ENCODE results near the gene LRP8.
"Not testable (repeated sequence)": the region's sequence is repeated elsewhere in the genome, so short reads cannot be mapped to it uniquely, and the experiment has no call there.

LRP8 gene

GRCh38 chr1:53220171-53220961 lies 107.5 kb downstream of the LRP8 start, which contains the start of gene CZIB:
TSS of gene CZIB (minus strand) at chr1:53220634. CDS start at chr1:53220575, 59 bp downstream.
- peak; percentile 86 to 94 for DNase-seq (ENCODE audit: low read depth in 1 of 2, low spot score in 1 of 2)

GRCh38 chr1:53219711-53220110 lies 108.2 kb downstream of the LRP8 start:
- no peak for DNase-seq (ENCODE audit: low read depth in 1 of 2, low spot score in 1 of 2)

DNA sequence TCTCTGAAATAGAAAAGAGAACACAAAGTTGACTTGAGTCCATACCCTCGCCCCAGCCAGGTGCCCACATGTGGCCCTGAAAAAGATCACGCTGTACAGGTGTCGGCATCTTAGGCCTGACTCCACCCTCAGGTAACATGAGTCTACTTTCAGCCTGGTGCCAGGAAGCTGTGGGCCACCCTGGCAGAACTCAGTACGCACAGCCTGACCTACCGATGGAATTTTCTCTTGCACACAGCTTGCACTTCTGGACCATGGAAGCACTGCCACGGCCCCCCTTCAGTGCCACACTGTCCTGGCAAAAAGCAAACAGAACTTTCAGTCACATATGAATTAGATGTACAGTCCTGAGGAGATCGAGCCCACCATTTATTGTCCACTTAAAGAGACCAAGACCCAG lies 109.7 kb downstream of the LRP8 start:
- no peak for DNase-seq (ENCODE audit: low read depth in 1 of 2, low spot score in 1 of 2)

- no peak for DNase-seq (ENCODE audit: low read depth in 1 of 2, low spot score in 1 of 2)
Observed at GRCh38 chr1:53214376-53214940, 113.4 kb downstream of the LRP8 start.

- DNase-seq (ENCODE audit: low read depth in 1 of 2, low spot score in 1 of 2): no peak
Observed at GRCh38 chr1:53210954-53211353, 116.9 kb downstream of the LRP8 start.

GRCh38 chr1:53210352-53210751 lies 117.5 kb downstream of the LRP8 start:
- no peak for DNase-seq (ENCODE audit: low read depth in 1 of 2, low spot score in 1 of 2)

GRCh38 chr1:53207726-53208125 lies 120.1 kb downstream of the LRP8 start:
- DNase-seq (ENCODE audit: low read depth in 1 of 2, low spot score in 1 of 2): no peak

DNA sequence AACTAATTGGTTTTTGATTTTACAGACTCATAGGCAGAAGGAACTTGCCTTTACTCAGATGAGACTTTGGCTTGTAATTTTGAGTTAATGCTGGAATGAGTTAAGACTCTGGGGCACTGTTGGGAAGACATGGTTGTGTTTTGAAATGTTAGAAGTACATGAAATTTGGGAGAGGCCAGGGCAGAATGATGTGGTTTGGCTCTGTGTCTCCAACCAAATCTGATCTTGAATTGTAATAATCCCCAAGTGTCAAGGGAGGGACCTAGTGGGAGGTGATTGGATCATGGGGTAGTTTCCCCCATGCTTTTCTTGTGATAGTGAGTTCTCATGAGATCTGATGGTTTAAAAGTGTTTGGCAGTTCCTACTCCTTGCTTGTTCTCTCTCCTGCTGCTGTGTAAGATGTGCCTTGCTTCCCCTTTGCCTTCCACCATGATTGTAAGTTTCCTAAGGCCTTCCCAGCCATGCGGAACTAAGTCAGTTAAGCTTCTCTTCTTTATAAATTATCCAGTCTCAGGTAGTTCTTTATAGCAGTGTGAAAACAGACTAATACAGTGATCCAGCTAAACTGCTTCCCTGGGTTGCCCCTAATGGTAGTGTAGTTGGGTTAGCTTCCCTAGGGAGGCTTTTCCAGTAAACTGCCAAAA lies 121.0 kb downstream of the LRP8 start:
- no peak for DNase-seq (ENCODE audit: low read depth in 1 of 2, low spot score in 1 of 2)

DNA sequence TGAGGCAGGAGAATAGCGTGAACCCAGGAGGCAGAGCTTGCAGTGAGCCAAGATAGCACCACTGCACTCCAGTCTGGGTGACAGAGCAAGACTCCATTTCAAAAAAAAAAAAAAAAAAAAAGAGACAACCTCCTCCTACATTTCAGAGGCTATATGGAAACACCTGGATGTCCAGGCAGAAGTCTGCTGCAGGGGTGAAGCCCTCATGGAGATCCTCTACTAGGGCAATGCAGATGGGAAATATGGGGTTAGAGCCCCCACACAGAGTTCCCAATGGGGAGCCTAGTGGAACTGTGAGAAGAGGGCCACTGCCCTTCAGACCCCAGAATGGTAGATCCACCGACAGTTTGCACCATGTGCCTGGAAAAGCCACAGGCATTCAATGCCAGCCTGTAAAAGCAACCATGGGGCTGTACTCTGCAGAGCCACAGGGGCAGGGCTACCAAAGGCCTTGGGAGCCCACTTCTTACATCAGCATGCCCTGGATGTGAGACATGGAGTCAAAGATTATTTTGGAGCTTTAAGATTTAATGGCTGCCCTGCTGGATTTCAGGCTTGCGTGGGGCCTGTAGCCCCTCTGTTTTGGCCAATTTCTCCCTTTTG lies 121.7 kb downstream of the LRP8 start:
- DNase-seq (ENCODE audit: low read depth in 1 of 2, low spot score in 1 of 2): not testable (repeated sequence)

DNA sequence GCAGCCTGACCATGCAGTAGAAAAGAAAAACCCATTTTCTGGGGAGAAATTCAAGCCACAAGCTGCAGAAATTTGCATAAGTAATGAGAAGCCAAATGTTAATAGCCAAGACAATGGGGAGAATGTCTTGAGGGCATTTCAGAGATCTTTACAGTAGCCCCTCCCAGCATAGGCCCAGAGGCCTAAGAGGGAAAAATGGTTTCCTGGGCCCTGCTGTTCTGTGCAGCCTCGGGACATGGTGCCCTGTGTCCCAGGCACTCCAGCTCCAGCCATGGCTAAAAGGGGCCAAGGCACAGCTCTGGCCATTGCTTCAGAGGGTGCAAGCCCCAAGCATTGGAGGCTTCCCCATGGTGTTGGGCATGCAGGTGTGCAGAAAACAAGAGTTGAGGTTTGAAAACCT lies 122.4 kb downstream of the LRP8 start:
- not testable (repeated sequence) for DNase-seq (ENCODE audit: low read depth in 1 of 2, low spot score in 1 of 2)

DNA sequence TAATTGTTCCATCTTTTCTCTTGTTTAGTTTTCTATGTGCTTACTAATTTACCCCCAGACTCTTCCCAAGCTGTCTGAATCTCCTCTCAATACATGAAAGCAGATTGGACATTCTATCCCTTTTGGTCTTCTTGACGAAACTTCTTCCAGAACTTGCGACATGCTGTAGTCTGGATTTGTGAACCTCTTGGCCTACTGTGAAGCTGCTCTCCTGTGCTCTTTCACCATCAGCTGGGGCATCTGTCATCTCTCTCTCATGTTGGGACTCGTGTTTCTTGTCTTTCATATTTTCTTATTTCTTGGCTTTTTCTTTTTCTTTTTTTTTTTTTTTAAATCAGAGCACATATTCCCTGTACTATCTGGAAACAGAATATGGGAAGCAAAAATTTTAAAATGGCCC lies 124.4 kb downstream of the LRP8 start:
- no peak for DNase-seq (ENCODE audit: low read depth in 1 of 2, low spot score in 1 of 2)

- DNase-seq (ENCODE audit: low read depth in 1 of 2, low spot score in 1 of 2): no peak
Observed at GRCh38 chr1:53198241-53198651, 129.6 kb downstream of the LRP8 start.

- DNase-seq (ENCODE audit: low read depth in 1 of 2, low spot score in 1 of 2): no peak
Observed at GRCh38 chr1:53197291-53198200, 130.3 kb downstream of the LRP8 start.

GRCh38 chr1:53196485-53197290 lies 131.2 kb downstream of the LRP8 start, which contains the start of gene CPT2:
TSS of gene CPT2 (plus strand) at chr1:53196824. CDS start at chr1:53196944, 120 bp downstream.
- peak; percentile 82 to 87 for DNase-seq (ENCODE audit: low read depth in 1 of 2, low spot score in 1 of 2)

- no peak for DNase-seq (ENCODE audit: low read depth in 1 of 2, low spot score in 1 of 2)
Observed at GRCh38 chr1:53196017-53196484, 131.8 kb downstream of the LRP8 start.

DNA sequence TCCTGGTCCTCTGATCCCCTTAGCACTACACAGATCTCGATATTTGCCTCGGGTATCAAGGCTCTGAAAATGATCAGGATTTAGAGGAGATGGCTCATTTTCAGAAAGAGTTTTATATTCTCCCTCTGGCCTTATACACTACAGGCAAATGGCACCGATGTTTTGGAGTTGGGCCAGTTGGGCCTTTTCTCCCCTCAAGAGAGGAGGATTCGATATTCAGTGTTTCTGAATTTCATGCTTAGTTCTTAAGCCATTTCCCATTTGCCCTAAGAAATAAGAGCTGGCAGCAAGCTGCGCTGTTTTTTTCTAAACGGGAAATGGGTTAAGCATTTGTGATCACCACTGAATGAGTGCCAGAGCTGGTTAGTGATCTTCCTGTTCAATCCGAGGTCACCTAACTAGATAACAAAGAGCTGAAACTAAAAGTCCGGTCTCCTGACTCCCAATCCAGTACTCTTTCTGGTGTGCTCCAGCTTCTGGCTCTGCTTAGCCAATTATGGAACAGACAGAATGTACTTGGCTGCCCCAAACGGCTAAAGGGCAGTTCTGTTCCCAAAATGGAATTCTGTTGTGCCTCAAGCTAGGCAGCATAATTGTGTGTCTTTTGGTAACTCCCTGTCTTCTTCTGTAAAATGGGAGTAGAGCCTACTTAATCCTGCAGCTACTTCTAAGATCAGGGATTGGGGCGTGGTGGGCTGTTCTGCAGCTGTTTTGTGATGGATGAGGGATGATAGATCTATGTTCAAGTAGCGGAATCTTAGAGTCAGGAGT lies 132.4 kb downstream of the LRP8 start:
- no peak for DNase-seq (ENCODE audit: low read depth in 1 of 2, low spot score in 1 of 2)

Data from stimulated activated CD4-positive, alpha-beta T cell treated with anti-CD3 and anti-CD28 coated beads, Interleukin-15, amount 100 ng/mL, for 1 hour (primary cell).